Activated CD4-positive, CD25-positive, alpha-beta regulatory T cell treated with anti-CD3 and anti-CD28 coated beads, Interleukin-2, amount 50 U/mL, for 72 hours (primary cell): Measurements from ENCODE around the gene TOR1A.
A peak's percentile ranks its signal among the peaks of the same experiment; 100 is the strongest.
"Not testable (repeated sequence)": the region's sequence is repeated elsewhere in the genome, so short reads cannot be mapped to it uniquely, and the experiment has no call there.

ENCODE experiments used
- DNase-seq: peaks from one replicate; pipeline ENCODE4 v3.0.0; 2021

Gene TOR1A

GRCh38 chr9:129779560-129780190 lies 44.3 kb downstream of the TOR1A start:
- no peak for DNase-seq

- DNase-seq: no peak
Measured at GRCh38 chr9:129778469-129778868, 45.5 kb downstream of the TOR1A start.

- DNase-seq: no peak
Measured at GRCh38 chr9:129777769-129778130, 46.2 kb downstream of the TOR1A start.

- peak; percentile 36 for DNase-seq
Measured at GRCh38 chr9:129776938-129777768, 46.8 kb downstream of the TOR1A start.

GRCh38 chr9:129776566-129776937 lies 47.4 kb downstream of the TOR1A start:
- no peak for DNase-seq

GRCh38 chr9:129776096-129776495 lies 47.8 kb downstream of the TOR1A start:
- DNase-seq: not testable (repeated sequence)

GRCh38 chr9:129775448-129775798 lies 48.5 kb downstream of the TOR1A start:
- no peak for DNase-seq

- DNase-seq: no peak
Measured at GRCh38 chr9:129774791-129775447, 49.0 kb downstream of the TOR1A start.

GRCh38 chr9:129773262-129774048 lies 50.5 kb downstream of the TOR1A start:
- no peak for DNase-seq

- no peak for DNase-seq
Measured at GRCh38 chr9:129770741-129771140, 53.2 kb downstream of the TOR1A start.

- no peak for DNase-seq
Measured at GRCh38 chr9:129769669-129770068, 54.3 kb downstream of the TOR1A start.

- no peak for DNase-seq
Measured at GRCh38 chr9:129768486-129768885, 55.5 kb downstream of the TOR1A start.

GRCh38 chr9:129765764-129766317 lies 58.1 kb downstream of the TOR1A start:
- DNase-seq: no peak

- no peak for DNase-seq
Measured at GRCh38 chr9:129762985-129763926, 60.7 kb downstream of the TOR1A start.
